GM23338 (cell line): ENCODE measurements around the gene SIRT7. TPM values are rescaled to one million over a fixed set of nuclear protein-coding genes. Genes with fewer than 3 reads are reported as not detected.
A peak's percentile ranks its signal among the peaks of the same experiment; 100 is the strongest.

Experiments used
- ATAC-seq: fragments of 200-7000 bp; cut with Tn5 transposase; 3 replicates; pipeline ENCODE4 v1.9.1; 2020
- DNase-seq: peaks from one replicate; pipeline ENCODE4 v3.0.0-alpha.2; 2015; ENCODE audit warnings: low spot score
- H2AFZ ChIP-seq: fragments of 200-600 bp; sonication (generic); 2 replicates; pipeline ENCODE4 v1.8.0; 2016; ENCODE audit warnings: antibody characterized with exemption, mild to moderate bottlenecking, moderate library complexity
- H3F3A ChIP-seq: fragments of 200-600 bp; sonication (generic); replicated peaks from 2 replicates; pipeline ENCODE4 v1.8.0; 2017; ENCODE audit warnings: antibody characterized with exemption, mixed run types, low read depth
- H3K27ac ChIP-seq: fragments of 200-600 bp; sonication (generic); 2 replicates; pipeline ENCODE4 v1.6.1; 2016; ENCODE audit warnings: low read depth
- H3K27me3 ChIP-seq: fragments of 200-600 bp; sonication (generic); 2 replicates; pipeline ENCODE4 v1.8.0; 2016; ENCODE audit warnings: mild to moderate bottlenecking, mixed run types, moderate library complexity; ENCODE audit not compliant: insufficient read depth
- H3K36me3 ChIP-seq: fragments of 200-600 bp; sonication (generic); 2 replicates; pipeline ENCODE4 v1.8.0; 2016; ENCODE audit warnings: mild to moderate bottlenecking; ENCODE audit not compliant: insufficient read depth
- H3K4me1 ChIP-seq: fragments of 200-600 bp; sonication (generic); 2 replicates; pipeline ENCODE4 v1.8.0; 2016; ENCODE audit warnings: mild to moderate bottlenecking, moderate library complexity; ENCODE audit not compliant: insufficient read depth
- H3K4me2 ChIP-seq: fragments of 200-600 bp; sonication (generic); 2 replicates; pipeline ENCODE4 v1.7.1; 2017; ENCODE audit warnings: mixed run types
- H3K4me3 ChIP-seq: fragments of 200-600 bp; sonication (generic); 2 replicates; pipeline ENCODE4 v1.6.1; 2016; ENCODE audit warnings: mixed run types
- H3K79me2 ChIP-seq: fragments of 200-600 bp; sonication (generic); replicated peaks from 2 replicates; pipeline ENCODE4 v1.8.0; 2017; ENCODE audit warnings: mild to moderate bottlenecking; ENCODE audit not compliant: insufficient read depth
- H3K9me2 ChIP-seq: fragments of 200-600 bp; sonication (generic); 2 replicates; pipeline ENCODE4 v1.8.0; 2017; ENCODE audit not compliant: insufficient read depth
- H4K20me1 ChIP-seq: fragments of 200-600 bp; sonication (generic); replicated peaks from 2 replicates; pipeline ENCODE4 v1.8.0; 2017; ENCODE audit warnings: mild to moderate bottlenecking; ENCODE audit not compliant: insufficient read depth
- H3K27ac Mint-ChIP-seq: 2 replicates; pipeline ENCODE4 v1.8.0; 2020; ENCODE audit warnings: inconsistent platforms, mild to moderate bottlenecking, moderate library complexity, mixed read lengths
- H3K27me3 Mint-ChIP-seq: 3 replicates; pipeline ENCODE4 v1.8.0; 2022; ENCODE audit warnings: low read depth, mild to moderate bottlenecking, moderate library complexity, mixed read lengths, inconsistent platforms; ENCODE audit not compliant: insufficient read depth, poor library complexity
- H3K36me3 Mint-ChIP-seq: 3 replicates; pipeline ENCODE4 v1.8.0; 2021; ENCODE audit warnings: low read depth, mild to moderate bottlenecking, inconsistent platforms, moderate library complexity, mixed read lengths
- H3K4me1 Mint-ChIP-seq: 3 replicates; pipeline ENCODE4 v1.8.0; 2020; ENCODE audit warnings: mild to moderate bottlenecking, inconsistent platforms, mixed read lengths
- H3K4me3 Mint-ChIP-seq: 3 replicates; pipeline ENCODE4 v1.8.0; 2021; ENCODE audit warnings: moderate library complexity, mild to moderate bottlenecking, inconsistent platforms, mixed read lengths
- H3K9me3 Mint-ChIP-seq: 3 replicates; pipeline ENCODE4 v1.8.0; 2020; ENCODE audit warnings: moderate library complexity, mild to moderate bottlenecking, inconsistent platforms, mixed read lengths
- CREB1 ChIP-seq: fragments of 250-450 bp; sonication (Bioruptor Pico); IDR thresholded peaks from 2 replicates; pipeline ENCODE4 v1.5.0; 2020; ENCODE audit warnings: low read depth, mild to moderate bottlenecking, moderate library complexity
- CTCF ChIP-seq, 2 experiments: fragments of 200-600 bp in 1 of 2; sonication (generic) in 1 of 2; conservative IDR thresholded peaks; 2 replicates each; pipeline versions ENCODE4 v1.5.1 to v1.6.1; 2016 to 2017; ENCODE audit warnings: antibody characterized with exemption in 2 of 2, low read depth in 2 of 2, mild to moderate bottlenecking in 2 of 2, moderate library complexity in 1 of 2
- ETS1 ChIP-seq: IDR thresholded peaks from 2 replicates; pipeline ENCODE4 v1.6.1; 2016; ENCODE audit warnings: antibody characterized with exemption
- JUNB ChIP-seq: IDR thresholded peaks from one replicate; pipeline ENCODE4 v1.6.1; 2016; ENCODE audit warnings: antibody characterized with exemption; ENCODE audit not compliant: unreplicated experiment
- NANOG ChIP-seq: IDR thresholded peaks from 2 replicates; pipeline ENCODE4 v1.6.1; 2016; ENCODE audit warnings: antibody characterized with exemption, borderline replicate concordance
- POLR2AphosphoS5 ChIP-seq: IDR thresholded peaks from 2 replicates; pipeline ENCODE4 v1.6.1; 2016; ENCODE audit warnings: antibody characterized with exemption, low read depth
- ZNF114 ChIP-seq: fragments of 250-450 bp; sonication (Bioruptor Pico); IDR thresholded peaks from 2 replicates; pipeline ENCODE4 v1.5.0; 2020; ENCODE audit warnings: mild to moderate bottlenecking, moderate library complexity
- polyA plus RNA-seq: library from polyadenylated mRNA; unstranded; fragments of >200 nt; fragmentation: Nextera tagmentation; extraction: Ambion mirVana; gene quantifications from 2 replicates; pipeline ENCODE4 v1.2.1, GENCODE V29; 2016
- total RNA-seq: library from RNA; depleted of rRNA; stranded (reverse); fragments of >200 nt; shearing (Covaris generic); gene quantifications from 2 replicates; pipeline ENCODE4 v1.2.3, GENCODE V29; 2014

Gene SIRT7
- total and polyA plus RNA-seq, 2 experiments from 2014 or later, result 16.3 to 20.8 TPM

GRCh38 chr17:81925860-81926450 is 8.0 kb upstream of the SIRT7 start:
- H3K4me2 ChIP-seq, result peak overlapping the region; percentile 96
- H3K4me1 ChIP-seq, result peaks cover 26% of the 10 kb centered on the region; the same call in 1 of the 2 replicates
- H3K36me3 ChIP-seq, result no peaks in the 10 kb centered on the region; the same call in 1 of the 2 replicates
- H3K4me1 Mint-ChIP-seq, result peaks cover 41% of the 10 kb centered on the region
- DNase-seq, result no peak
- H3K27ac Mint-ChIP-seq, result peak overlapping the region; percentile 88
- TF ChIP-seq NANOG (no peak), ETS1 (no peak), POLR2AphosphoS5 (no peak), JUNB (no peak), CTCF (conservative IDR thresholded peaks at IDR 0.05; ENCODE audit: low read depth in 2 of 2) (no peak)
- ATAC-seq, result no peak
- H3K4me3 ChIP-seq, result peak overlapping the region; percentile 85
- peaks cover 17% of the 10 kb centered on the region for H3K36me3 Mint-ChIP-seq
- no peak overlapping the region for H2AFZ ChIP-seq
- H3K27me3 ChIP-seq, result peaks cover 10% of the 10 kb centered on the region; the same call in 1 of the 2 replicates
- H4K20me1 ChIP-seq, result peaks cover 14% of the 10 kb centered on the region
- H3K9me3 Mint-ChIP-seq, result no peaks in the 10 kb centered on the region
- peaks cover 59% of the 10 kb centered on the region for H3K79me2 ChIP-seq
- peaks cover 21% of the 10 kb centered on the region for H3F3A ChIP-seq
- H3K9me2 ChIP-seq, result no peaks in the 10 kb centered on the region
- peak overlapping the region; percentile 85 for H3K4me3 Mint-ChIP-seq
- H3K27me3 Mint-ChIP-seq, result peaks cover 30% of the 10 kb centered on the region
- H3K27ac ChIP-seq, result peak overlapping the region; percentile 92; the same call in 1 of the 2 replicates

- peak overlapping the region; percentile 85 for H3K4me3 Mint-ChIP-seq
- TF ChIP-seq CREB1 (no peak), ZNF114 (CRISPR knock-in tag) (no peak), POLR2AphosphoS5 (no peak), JUNB (no peak)
- H3K79me2 ChIP-seq, result peaks cover 71% of the 10 kb centered on the region
- ATAC-seq, result peak; percentile 12
- peak; percentile 83 for DNase-seq
- no peaks in the 10 kb centered on the region for H3K9me3 Mint-ChIP-seq
- H3K27me3 Mint-ChIP-seq, result peaks cover 27% of the 10 kb centered on the region
- no peak overlapping the region for H2AFZ ChIP-seq
- H3K27ac Mint-ChIP-seq, result peak overlapping the region; percentile 96
- no peaks in the 10 kb centered on the region; the same call in 1 of the 2 replicates for H3K36me3 ChIP-seq
- H3F3A ChIP-seq, result peaks cover 22% of the 10 kb centered on the region
- H4K20me1 ChIP-seq, result peaks cover 19% of the 10 kb centered on the region
- H3K4me3 ChIP-seq, result peak overlapping the region; percentile 53
- peaks cover 10% of the 10 kb centered on the region; the same call in 1 of the 2 replicates for H3K27me3 ChIP-seq
- H3K27ac ChIP-seq, result peak overlapping the region; percentile 95
- H3K4me2 ChIP-seq, result peak overlapping the region; percentile 96
- peaks cover 42% of the 10 kb centered on the region for H3K4me1 Mint-ChIP-seq
- peaks cover 26% of the 10 kb centered on the region; the same call in 1 of the 2 replicates for H3K4me1 ChIP-seq
- peaks cover 22% of the 10 kb centered on the region for H3K36me3 Mint-ChIP-seq
- no peaks in the 10 kb centered on the region for H3K9me2 ChIP-seq
Observed at GRCh38 chr17:81924557-81925532, 6.9 kb upstream of the SIRT7 start.
